GM18499 (cell line): ENCODE data around the gene SLAMF7.
"Not testable (repeated sequence)": the region's sequence is repeated elsewhere in the genome, so short reads cannot be mapped to it uniquely, and the experiment has no call there.

ENCODE experiments used
- ATAC-seq: cut with Tn5 transposase; IDR thresholded peaks from one replicate; pipeline ENCODE4 v1.9.1; 2021; ENCODE audit warnings: moderate number of reproducible peaks; ENCODE audit not compliant: insufficient read depth, unreplicated experiment

SLAMF7 gene

DNA sequence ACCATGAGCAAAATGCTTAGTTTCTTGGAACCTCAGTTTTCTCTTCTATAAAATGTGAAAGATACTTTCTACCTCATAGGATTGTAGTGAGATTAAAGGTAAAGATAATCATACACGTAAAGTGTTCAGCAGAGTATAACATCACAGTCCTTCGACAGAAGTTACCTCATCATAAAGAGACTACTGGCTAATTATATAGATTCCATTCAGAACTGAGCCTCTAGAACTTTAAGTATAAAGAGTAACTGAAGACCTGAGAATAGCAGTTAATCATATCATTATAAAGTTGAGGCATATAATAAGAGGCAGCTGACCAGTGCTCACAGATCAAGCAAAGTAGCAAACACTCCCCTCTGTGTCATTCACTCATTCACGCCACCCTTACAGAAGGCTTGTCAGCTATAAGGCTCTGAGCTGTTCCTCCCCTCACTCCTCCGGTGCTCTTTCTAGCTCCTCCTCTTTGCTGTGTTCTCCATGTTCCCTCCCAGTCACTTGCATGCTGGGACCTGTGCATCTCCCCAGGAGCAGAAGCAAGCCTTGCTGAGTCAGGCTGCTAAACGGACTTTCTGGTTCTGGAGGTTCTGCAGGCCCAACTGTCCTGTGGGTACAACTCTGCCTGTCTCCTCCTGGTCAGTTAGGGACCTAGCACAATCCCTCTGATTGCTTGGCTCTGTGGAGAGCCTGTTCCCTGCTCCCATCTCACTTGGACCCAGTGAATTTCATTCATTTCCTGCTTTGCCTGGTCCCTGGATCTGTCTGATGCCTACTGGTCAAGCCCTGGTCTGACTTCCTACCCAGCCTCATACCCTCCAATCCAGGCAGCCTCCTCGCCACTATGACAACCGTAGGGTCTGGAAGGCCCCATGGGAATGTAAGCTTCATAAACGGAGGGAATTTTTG, 28.6 kb downstream of the SLAMF7 start:
- peak; percentile 24 for ATAC-seq

DNA sequence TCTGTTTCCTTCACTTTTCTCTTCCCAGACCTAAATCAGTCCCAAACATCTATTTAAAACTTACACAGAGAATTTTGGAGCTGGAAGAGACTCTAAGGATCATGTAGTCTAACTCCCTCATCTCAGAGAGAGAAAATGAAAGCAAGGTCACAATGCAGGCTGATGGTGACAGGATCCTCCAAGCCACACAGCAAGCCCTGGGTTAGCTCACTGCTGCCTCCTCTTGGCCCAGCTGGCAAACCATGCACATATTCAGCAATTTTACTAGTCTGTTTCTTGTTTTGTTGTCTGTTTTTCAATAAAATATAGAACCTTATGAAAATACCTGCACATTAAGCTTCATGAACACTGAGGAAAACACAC, 29.2 kb downstream of the SLAMF7 start:
- ATAC-seq, result peak; percentile 80

DNA sequence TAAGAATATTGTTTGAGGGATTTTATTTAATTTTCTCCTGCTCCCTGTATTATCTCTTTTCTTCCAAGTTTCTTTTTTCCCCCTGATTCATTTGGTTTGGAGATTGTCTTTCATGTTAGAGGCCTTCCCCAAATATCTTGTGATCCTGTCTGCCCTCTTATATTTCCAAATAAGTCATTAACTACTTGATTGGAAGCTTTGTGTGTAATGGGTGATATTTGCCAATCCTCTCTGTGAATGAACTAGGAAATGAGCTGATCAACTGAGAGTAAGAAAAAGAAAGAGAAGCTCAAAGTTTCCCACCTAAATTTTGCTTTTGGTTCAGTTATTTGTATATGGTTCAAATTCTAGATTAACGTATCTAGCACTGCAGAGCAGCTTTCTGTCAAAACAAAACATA, 33.3 kb downstream of the SLAMF7 start:
- no peak for ATAC-seq

DNA sequence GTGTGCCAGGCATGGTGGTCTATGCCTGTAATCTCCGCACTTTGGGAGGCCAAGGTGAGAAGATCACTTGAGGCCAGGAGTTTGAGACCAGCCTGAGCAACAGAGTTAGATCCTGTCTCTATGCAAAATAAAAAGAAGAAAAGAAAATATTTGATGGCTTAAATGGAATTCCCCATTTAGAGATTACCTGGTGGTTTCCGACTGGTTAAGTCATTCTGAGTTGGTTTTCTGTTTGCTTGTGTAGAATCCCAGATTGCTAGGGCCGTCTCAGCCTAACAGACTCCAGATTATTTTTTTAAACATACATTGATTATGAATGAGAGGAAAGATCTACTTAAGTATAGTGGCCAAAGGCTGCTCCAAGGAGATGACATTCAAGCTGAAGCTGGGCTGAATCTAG, 34.0 kb downstream of the SLAMF7 start:
- no peak for ATAC-seq

DNA sequence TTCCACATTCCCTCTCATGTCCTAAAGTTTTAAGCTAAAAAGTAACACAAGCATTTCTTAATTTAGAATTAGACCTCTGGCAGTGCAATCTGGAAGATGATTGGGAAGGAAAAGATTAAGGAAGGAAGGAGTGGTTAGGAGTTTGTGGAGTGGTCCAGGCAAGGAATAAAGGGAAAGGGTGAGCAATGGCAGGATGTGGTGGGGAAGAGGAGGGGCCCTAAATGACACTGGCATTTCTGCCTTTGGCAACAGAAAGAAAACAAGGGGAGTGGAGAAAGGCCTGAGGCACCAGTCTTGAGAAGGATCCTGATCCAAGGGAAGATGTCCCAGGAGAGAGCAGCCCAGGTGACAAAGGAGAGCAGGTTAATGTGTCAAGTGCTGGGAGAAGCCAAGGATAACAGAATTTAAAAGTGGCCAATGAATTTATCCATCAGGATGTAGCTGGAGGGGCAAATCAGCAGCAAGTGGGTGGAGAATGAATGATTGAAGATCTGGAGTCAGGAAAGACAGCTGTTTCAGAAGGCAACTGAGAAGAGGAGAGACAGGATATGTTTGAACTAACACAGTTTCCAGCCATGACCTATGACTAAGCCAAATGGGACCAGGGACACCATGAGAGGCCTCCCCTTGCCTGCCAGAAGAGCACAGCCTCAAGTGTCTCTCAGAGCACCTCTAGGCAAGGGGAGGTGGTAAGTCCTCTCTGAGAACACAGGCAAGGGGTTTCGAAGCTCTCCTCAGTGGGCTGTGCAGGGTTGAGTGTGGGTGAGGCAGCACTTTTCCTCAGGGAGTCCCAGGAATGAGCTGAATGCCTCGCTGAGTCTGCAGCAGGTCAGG, 36.1 kb downstream of the SLAMF7 start:
- no peak for ATAC-seq

DNA sequence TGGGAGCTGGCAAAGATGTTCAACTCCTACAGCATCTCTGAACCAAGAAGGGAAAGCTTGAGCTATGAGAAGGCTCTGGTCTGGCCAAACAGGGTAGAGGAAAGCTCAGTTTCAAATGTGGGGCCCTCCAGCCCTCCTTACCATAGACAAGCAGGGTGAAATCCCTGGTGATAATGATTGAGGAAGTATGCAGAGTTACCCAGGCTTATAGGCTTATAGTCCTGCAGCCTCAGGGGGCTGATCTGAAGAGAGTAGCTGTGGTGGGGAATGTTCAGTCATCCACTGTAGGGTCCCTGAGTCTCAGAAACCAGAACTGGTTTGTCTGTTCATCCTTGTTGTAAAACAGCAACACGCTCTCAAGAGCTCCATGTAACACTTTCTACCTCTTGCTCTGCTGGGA, 37.1 kb downstream of the SLAMF7 start:
- ATAC-seq, result no peak

DNA sequence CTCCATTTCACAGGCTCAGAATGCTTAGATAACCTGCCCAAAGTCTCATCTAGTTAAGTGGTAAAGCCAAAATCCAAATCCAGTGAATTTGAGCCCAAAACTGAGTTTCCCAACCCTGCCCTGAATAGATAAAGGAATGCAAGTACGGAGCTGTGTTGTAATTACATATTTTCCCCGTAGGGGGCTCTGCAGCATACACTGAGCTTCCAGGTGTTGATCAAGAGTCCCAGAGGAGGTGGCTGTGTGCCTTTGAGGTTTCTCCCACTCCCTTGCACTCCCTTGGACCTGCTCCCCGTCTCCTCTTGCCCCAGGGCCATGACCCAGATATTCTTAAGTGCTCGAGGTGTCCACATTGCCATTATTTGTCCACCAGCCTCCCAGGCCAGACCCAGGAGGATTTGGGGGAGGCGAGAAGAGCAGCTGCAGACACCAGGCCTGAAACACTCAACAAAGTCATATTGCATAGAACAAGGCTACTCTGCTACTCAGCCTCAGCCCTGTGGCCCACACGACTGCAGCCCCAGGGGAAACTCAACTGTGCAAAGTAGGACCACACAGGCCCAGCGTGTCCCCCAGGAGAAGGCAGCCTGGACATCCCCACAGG, 38.5 kb downstream of the SLAMF7 start:
- no peak for ATAC-seq

DNA sequence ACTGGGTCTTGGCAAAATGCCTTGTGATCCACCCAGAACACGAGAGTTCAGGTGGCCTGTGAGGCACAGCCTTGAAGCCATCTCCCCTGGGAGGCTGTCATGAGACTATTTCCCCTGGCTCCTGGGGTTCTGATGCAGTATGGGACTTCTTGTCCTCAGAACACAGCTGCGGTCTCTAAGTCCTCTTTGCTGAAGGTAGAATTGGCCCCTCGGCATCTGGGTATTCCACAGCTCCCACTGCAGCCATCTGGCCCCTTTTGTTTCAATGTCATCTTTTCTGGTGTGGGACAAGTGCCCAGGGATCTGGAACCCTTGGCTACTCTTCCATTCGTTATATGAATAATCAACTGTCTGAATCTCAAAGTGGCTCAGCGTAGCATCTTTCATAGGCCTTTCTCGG, 39.9 kb downstream of the SLAMF7 start:
- ATAC-seq, result no peak

DNA sequence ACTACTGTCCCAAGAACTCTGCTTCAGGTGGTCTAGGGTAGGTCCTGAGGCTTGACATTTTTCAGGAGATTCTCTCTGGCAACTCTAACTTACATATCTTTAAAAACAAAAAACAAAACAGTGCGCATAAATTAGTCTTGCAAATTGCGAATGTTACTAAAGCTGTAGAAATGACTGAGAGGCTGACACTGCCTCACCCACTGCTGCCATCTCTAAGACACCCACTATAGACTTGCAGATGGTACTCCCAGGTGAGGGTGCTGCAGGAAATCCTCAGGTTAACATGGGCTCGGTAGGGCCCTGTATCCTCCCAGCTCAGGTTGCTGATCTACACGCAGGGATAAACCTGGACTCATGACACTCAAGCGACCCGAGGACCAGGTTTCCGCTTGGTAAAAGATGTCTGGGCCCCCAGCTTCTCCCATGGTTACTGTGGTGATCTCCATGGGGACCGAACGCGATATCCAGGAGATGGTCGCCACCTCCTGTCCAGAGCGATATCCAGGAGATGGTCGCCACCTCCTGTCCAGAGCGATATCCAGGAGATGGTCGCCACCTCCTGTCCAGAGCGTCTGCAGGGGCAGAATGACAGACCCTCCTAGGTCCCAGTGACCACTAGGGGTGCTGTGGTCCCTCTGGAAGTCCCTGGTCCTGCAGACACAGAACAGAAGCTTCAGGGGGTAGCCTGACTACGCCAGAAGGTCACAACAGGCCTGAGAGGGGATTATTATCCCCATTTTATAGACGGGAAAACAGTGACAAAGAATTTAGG, 40.8 kb downstream of the SLAMF7 start:
- no peak for ATAC-seq

DNA sequence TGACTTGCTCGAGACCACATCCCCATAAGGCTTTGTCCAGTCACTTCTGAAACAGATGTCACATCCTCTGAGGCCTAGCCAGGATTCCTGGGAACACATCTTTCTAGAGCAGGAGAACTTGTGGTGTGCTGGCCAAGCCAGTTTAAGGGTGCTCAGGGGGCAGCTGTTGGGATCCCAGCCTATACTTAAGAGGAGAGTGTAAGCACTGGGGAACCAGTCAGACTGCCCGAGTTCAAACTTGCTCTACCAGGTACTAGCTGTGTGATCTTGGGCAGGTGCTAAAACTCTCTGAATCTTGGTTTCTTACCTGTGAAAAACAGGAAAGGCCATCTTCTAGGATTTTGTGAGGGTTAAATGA, 41.3 kb downstream of the SLAMF7 start:
- ATAC-seq, result no peak

DNA sequence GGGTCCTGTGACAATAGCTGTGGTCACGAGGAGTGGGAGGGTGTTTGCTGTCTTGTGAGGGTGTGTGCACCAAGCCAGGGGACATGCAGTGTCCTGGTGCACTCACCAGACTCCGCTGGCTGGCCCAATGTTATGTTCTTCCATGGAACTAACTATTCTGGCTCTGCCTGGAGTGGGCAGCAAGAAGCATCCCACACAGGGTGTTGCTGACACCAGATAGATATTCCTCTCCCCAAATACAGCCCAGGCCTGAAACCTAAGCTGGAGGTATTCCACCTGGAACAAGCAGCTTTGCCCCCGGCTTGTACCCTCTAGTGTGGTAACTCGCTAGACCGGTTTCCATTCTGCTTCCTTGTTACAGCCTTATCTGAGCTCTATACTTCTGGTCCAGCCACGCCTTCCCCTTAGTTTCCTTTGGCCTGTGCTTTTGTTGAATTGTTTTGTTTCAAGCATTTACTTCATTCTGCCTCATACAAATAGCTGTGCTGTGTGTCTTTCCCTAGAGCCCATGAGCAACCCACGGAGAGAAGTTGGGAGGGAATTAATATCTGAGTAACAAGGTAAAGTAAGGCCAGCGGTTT, 42.2 kb downstream of the SLAMF7 start:
- ATAC-seq, result no peak

DNA sequence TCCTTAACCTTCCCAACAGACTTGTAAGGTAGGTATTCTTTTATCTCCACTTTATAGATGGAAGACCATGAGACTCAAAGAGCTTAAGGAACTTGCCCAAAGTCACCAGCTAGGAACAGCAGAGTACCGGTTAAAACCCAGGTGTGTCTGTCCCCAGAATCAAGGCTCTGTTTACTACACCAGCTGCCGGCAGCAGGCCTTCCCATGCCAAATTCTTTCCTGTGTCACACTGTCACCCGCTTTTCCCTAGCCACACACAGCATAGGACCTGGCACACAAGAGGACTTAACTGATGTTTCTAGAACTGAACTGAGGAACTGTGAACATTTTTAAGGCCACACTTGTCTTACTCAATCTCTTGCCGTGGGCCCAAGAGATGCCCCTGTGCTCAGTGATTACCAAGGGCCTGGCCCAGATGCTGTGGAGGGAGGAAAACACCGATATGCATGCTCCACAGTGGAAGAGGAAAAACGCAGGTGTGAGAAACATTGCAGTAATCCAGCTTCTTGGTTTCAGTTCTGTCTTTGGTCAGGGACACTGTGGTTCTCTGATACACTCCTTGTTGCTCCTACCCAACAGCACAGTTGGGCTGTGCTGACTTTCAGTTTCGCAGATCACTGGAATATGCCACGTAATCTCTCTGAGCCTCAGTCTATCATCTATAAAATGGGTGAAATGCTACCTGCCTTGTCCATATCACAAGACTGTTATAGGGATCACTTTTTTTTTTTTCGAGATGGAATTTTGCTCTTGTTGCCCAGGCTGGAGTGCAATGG, 43.1 kb downstream of the SLAMF7 start:
- no peak for ATAC-seq

DNA sequence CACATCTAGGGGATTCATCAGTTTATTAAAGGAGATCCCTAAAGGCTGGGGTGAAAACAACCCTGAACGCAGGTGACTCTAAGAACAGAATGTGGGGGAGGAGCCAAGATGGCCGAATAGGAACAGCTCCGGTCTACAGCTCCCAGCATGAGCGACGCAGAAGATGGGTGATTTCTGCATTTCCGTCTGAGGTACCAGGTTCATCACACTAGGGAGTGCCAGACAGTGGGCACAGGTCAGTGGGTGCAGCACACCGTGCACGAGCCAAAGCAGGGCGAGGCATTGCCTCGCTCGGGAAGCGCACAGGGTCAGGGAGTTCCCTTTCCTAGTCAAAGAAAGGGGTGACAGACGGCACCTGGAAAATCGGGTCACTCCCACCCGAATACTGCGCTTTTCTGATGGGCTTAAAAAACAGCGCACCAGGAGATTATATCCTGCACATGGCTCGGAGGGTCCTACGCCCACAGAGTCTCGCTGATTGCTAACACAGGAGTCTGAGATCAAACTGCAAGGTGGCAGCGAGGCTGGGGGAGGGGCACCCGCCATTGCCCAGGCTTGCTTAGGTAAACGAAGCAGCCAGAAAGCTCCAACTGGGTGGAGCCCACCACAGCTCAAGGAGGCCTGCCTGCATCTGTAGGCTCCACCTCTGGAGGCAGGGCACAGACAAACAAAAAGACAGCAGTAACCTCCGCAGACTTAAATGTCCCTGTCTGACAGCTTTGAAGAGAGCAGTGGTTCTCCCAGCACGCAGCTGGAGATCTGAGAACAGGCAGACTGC, 44.1 kb downstream of the SLAMF7 start:
- ATAC-seq, result not testable (repeated sequence)

DNA sequence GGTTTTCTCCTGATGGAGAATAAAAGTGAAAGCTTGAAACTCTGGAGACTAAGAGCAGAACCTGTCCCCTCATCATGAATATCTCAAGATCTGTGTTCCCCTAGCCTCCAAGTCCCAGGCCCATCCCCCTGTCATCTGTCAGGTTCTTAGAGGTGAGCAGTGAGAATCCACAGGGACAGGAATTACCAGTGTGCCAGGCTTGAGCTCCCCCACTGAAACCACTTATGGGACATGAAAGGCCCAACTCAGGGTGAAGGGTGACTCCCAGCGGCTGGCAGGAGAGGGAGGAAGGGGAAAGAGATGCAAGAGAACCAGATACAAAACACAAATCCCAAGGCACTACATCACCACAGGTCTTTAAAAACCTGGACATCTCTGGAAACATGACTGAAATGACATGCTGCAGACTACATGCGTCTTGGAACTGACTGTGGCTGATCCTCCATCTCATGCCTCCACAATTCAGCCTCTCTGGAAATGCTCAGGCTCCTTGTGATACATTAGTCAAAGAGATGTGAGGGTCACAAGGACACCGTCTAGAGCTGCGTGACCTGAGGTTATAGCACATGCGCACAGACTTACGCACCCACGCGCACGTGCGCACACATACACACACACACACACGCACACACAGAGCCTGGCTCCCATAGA, 50.1 kb downstream of the SLAMF7 start:
- ATAC-seq, result no peak

DNA sequence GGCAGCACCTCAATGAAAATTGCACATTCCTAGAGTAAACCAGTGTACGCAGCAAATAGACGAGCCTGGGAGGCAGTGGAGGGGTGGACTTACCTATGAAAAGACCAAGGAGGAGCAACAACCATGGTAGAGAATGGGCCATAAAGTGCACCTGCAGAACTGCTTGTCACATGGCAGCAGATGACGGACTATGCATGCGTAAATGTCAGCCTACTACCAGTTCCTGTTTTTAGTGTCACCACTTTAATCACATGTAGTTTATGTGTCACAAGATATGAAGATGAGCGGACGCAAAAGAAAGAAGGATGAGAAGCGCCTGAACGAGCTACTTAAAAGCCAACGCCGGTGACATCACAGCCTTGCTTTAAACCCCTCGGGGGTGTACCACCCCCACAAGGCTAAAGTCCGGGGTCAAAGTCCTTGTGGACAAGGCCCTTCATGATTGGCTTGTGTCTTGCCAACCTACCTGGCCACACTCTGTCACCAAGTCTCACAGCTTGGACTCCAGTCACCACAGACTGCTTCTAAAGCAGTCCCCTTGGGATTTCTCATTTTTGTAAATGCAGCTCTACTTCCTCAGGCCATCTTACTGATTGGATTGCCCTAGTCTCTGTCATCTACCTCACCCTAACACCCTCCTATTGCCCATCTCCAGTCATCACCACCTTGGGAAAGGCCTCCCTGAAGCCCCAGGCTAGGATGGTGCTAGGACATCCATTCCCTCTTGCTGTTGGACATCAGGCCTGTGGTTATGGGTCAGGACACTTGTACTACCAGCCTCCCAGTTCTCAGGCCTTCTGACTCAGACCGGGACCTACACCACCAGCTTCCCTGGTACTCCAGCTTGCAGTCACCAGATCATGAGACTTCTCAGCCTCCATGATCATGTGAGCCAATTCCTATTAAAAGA, 50.9 kb downstream of the SLAMF7 start:
- peak; percentile 55 for ATAC-seq

DNA sequence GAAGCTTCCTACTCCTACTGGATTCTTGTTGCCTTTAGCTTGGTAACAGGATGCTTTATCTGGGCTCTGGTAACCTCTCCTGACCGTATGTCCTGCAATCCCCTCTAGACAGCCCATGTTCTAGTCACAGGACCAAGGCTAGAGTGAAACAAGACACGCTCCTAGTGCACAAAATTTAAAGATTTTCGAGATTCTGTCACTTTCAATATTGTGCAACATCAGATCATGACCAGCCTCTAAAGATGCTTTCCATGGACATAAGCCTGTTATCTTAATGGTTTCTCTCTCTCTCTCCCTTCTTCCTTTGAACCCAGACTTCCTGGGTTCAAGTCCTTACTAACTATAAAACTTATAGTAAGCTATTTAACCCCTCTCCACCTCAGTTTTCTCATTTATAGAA, 55.3 kb downstream of the SLAMF7 start:
- ATAC-seq, result no peak

DNA sequence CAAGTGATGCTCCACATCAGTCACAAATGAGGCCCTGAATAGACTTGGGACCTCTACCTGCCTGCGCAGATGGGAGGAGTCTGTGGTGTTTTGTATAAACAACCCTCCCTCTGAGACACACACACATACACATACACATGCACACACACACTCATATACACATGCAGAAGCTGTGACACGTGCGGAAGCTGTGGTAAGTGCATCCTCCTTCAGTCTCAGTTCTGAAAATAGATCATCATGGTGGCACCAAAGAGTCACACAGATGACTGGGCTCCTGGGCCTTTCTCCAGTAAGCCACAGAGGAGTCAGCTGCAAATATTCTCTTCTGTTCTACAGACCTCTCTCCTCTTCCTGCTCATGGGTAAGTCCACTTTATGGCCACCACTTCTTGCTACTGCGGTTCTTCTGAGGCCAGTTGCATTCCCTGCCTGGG, 56.9 kb downstream of the SLAMF7 start, which contains the start of gene LY9:
Gene LY9 (plus strand): TSS at position 224 of the 433 bp plus-strand sequence. CDS start 14 bp downstream, at position 238.
- ATAC-seq, result peak; percentile 56
